HepG2 (cell line): ENCODE measurements around the gene RGS19. TPM values are rescaled to one million over a fixed set of nuclear protein-coding genes. Genes with fewer than 3 reads are reported as not detected.

Source experiments
- ATAC-seq: fragments of 200-7000 bp; cut with Tn5 transposase; 3 replicates; pipeline ENCODE4 v1.9.1; 2020; ENCODE audit warnings: mild to moderate bottlenecking, moderate library complexity
- BruUV-seq: library from RNA; stranded (reverse); fragments of 400-500 nt; replicated peaks from 2 replicates; lab custom pipeline; 2021; lab: Mats Ljungman, UMichigan
- CTCF ChIA-PET: fragments of 300-600 bp; formaldehyde crosslinking; extraction: SDS; loops from one replicate; lab custom pipeline; 2021; ENCODE audit warnings: low total read pairs, inconsistent platforms, low intra/inter-chr PET ratio; lab: Yijun Ruan, JAX
- POLR2A ChIA-PET: fragments of 350-600 bp; sonication (Branson Sonifier 250); formaldehyde crosslinking; loops from one replicate; lab custom pipeline; 2020; ENCODE audit warnings: antibody characterized with exemption, inconsistent platforms; lab: Yijun Ruan, JAX
- DNase-seq: peaks from one replicate; pipeline ENCODE4 v3.0.0-alpha.2; 2015; ENCODE audit warnings: low spot score
- FAIRE-seq: peaks from 3 replicates; lab custom pipeline; 2011; peaks lifted over from hg19 to GRCh38; lab: Jason Lieb, UNC
- H2AFZ ChIP-seq: one replicate; pipeline ENCODE4 v1.6.1; 2011; ENCODE audit warnings: low read length, inconsistent platforms
- H3K27ac ChIP-seq: fragments of 300-600 bp; 3 replicates; pipeline ENCODE4 v1.8.0; 2011; ENCODE audit warnings: mixed run types, mild to moderate bottlenecking, mixed read lengths, low read length, inconsistent platforms; ENCODE audit not compliant: insufficient read depth; ENCODE audit errors: extremely low read length
- H3K27me3 ChIP-seq, 2 experiments: fragments of 200-600 bp in 1 of 2; 2 replicates in 1 of 2; 3 replicates in 1 of 2; pipeline versions ENCODE4 v1.6.0 to v1.8.0; 2011; ENCODE audit warnings: low read length in 2 of 2, mild to moderate bottlenecking in 2 of 2, moderate library complexity in 2 of 2, inconsistent platforms in 1 of 2; ENCODE audit not compliant: insufficient read depth in 2 of 2, control insufficient read depth in 1 of 2
- H3K36me3 ChIP-seq, 2 experiments: fragments of 200-600 bp in 1 of 2; replicated peaks in 1 of 2; 2 replicates in 1 of 2; 3 replicates in 1 of 2; pipeline versions ENCODE4 v1.5.1 to v1.8.0; 2011; ENCODE audit warnings: low read length in 2 of 2, inconsistent platforms in 1 of 2; ENCODE audit not compliant: insufficient read depth in 2 of 2, control insufficient read depth in 1 of 2
- H3K4me1 ChIP-seq: 2 replicates; pipeline ENCODE4 v1.5.1; 2012; ENCODE audit warnings: low read length, inconsistent platforms; ENCODE audit not compliant: insufficient read depth
- H3K4me2 ChIP-seq: 2 replicates; pipeline ENCODE4 v1.6.0; 2011; ENCODE audit warnings: low read depth, low read length, inconsistent platforms
- H3K4me3 ChIP-seq, 3 experiments: fragments of 200-600 bp in 1 of 3; sonication (generic), shearing (Covaris generic) in 1 of 3; replicated peaks in 1 of 3; 2 replicates each; pipeline ENCODE4 v1.5.1; 2011 to 2016; ENCODE audit warnings: low read length in 3 of 3, inconsistent platforms in 2 of 3, low read depth in 2 of 3, mild to moderate bottlenecking in 2 of 3, control low read depth in 1 of 3, mixed read lengths in 1 of 3; ENCODE audit not compliant: insufficient read depth in 1 of 3
- H3K79me2 ChIP-seq: one replicate; pipeline ENCODE4 v1.6.1; 2011; ENCODE audit warnings: low read length, inconsistent platforms; ENCODE audit not compliant: insufficient read depth
- H3K9ac ChIP-seq: 2 replicates; pipeline ENCODE4 v1.6.0; 2011; ENCODE audit warnings: mild to moderate bottlenecking, low read depth, low read length, inconsistent platforms; ENCODE audit not compliant: insufficient read depth
- H3K9me3 ChIP-seq: 2 replicates; pipeline ENCODE4 v1.5.1; 2012; ENCODE audit warnings: mild to moderate bottlenecking, low read length
- H4K20me1 ChIP-seq: 2 replicates; pipeline ENCODE4 v1.6.0; 2011; ENCODE audit warnings: inconsistent platforms, mild to moderate bottlenecking, low read length, moderate library complexity; ENCODE audit not compliant: insufficient read depth
- AGO2 ChIP-seq: fragments of 200-400 bp; formaldehyde crosslinking; optimal IDR thresholded peaks from 2 replicates; pipeline ENCODE3; 2017; ENCODE audit warnings: mild to moderate bottlenecking, low read depth, low read length, moderate library complexity
- GATAD2A ChIP-seq: IDR thresholded peaks from 2 replicates; pipeline ENCODE4 v1.6.1; 2016
- RBFOX2 ChIP-seq: fragments of 200-400 bp; formaldehyde crosslinking; IDR thresholded peaks from 2 replicates; pipeline ENCODE4 v1.6.1; 2017; ENCODE audit warnings: low read depth, mild to moderate bottlenecking, low read length
- RBM22 ChIP-seq: fragments of 200-400 bp; formaldehyde crosslinking; optimal IDR thresholded peaks from 2 replicates; pipeline ENCODE3; 2017; ENCODE audit warnings: mild to moderate bottlenecking, low read length, moderate library complexity
- ZNF782 ChIP-seq: sonication (generic); formaldehyde crosslinking; IDR thresholded peaks from 2 replicates; pipeline ENCODE4 v1.4.0; 2020; ENCODE audit warnings: missing genetic modification reagents, mild to moderate bottlenecking, borderline replicate concordance
- WGBS: methylation state at CpG from one replicate; pipeline ENCODE4 v1.1.6; 2017; ENCODE audit warnings: low lambda C conversion rate; 5-methylcytosine and 5-hydroxymethylcytosine counted together
- in situ Hi-C: cut with HindIII; loops from 2 replicates; pipeline ENCODE4 v1.10.0; 2017; ENCODE audit warnings: low pct_unique_long_range_greater_than_20kb; ENCODE audit not compliant: extremely low pct_ligation_motif_present
- intact Hi-C: fragments of 100-400 bp; cut with micrococcal nuclease; formaldehyde crosslinking; loops from one replicate; pipeline ENCODE4 v1.10.0; 2022; ENCODE audit not compliant: unreplicated experiment
- polyA plus RNA-seq, 8 experiments: library from polyadenylated mRNA; depleted of rRNA in 3 of 8; stranded (reverse) in 7 of 8; unstranded in 1 of 8; fragments of >200 nt; fragmentation: Illumina TruSeq in 4 of 8; extraction: Trizol in 4 of 8; gene quantifications; 2 replicates each; pipeline versions ENCODE4 v1.2.1 to v1.2.3, GENCODE V29; 2011 to 2016; ENCODE audit warnings: low read depth in 4 of 8, missing spikeins in 1 of 8, mixed read lengths in 1 of 8; ENCODE audit not compliant: insufficient read depth in 1 of 8
- total RNA-seq, 5 experiments: library from RNA; depleted of rRNA; stranded (reverse); fragments of >200 nt; fragmentation: Illumina TruSeq; extraction: Trizol; gene quantifications; 2 replicates each; pipeline ENCODE4 v1.2.3, GENCODE V29; 2016; ENCODE audit warnings: low read depth in 1 of 5
- TF ChIP-seq, protein P1 (sequence below): sonication (generic); formaldehyde crosslinking; IDR thresholded peaks from 2 replicates; pipeline ENCODE4 v1.5.1; 2020; ENCODE audit warnings: mild to moderate bottlenecking, missing genetic modification reagents, moderate library complexity

Gene RGS19
- total and polyA plus RNA-seq, 2 of the 13 experiments (the other 11 are each of a cell fraction or from before 2014, with no cell fraction given): 10.7 to 11.9 TPM

DNA sequence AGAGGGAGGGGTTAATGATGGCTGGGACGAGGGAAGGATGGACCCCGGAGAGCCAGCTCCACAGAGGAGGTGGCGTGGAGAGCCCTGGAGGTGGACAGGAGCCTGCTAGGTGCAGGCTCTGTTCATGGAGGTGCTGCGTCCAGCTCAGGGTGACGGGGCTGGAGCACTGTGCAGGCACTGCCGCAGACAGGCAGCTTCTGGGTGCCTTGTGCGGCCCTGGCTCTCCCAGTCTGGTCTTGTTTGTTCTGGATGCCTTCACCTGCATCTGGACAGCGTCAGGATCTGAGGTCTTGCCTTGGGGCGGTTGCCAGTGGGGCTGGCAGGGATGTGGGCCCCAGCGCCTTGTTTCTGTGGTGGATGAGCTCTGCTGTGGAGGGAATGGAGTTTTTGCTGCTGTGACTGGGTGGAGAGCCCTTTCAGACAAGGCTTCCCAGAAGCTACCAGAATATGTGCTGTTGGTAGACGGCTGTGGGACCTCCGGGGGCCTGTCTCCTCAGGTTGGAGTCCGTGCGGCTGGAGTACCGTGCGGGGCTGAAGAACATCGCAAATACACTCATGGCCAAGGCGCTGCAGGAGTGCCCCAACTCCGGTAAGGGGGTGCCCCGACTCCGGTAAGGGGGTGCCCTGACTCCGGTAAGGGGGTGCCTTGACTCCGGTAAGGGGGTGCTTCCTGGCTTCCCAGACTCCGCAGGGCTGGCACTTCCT, 51.2 kb downstream of the RGS19 start:
- DNase-seq: no peak
- TF ChIP-seq GATAD2A (CRISPR knock-in tag) (no peak), RBM22 (peak; percentile 42), ZNF782 (0 out of 2 replicates have a peak, but pooled peaks have one; percentile 52), RBFOX2 (peak; percentile 47; the same call in 1 of the 2 replicates), AGO2 (peak; percentile 90)
- TF ChIP-seq, protein P1, sequence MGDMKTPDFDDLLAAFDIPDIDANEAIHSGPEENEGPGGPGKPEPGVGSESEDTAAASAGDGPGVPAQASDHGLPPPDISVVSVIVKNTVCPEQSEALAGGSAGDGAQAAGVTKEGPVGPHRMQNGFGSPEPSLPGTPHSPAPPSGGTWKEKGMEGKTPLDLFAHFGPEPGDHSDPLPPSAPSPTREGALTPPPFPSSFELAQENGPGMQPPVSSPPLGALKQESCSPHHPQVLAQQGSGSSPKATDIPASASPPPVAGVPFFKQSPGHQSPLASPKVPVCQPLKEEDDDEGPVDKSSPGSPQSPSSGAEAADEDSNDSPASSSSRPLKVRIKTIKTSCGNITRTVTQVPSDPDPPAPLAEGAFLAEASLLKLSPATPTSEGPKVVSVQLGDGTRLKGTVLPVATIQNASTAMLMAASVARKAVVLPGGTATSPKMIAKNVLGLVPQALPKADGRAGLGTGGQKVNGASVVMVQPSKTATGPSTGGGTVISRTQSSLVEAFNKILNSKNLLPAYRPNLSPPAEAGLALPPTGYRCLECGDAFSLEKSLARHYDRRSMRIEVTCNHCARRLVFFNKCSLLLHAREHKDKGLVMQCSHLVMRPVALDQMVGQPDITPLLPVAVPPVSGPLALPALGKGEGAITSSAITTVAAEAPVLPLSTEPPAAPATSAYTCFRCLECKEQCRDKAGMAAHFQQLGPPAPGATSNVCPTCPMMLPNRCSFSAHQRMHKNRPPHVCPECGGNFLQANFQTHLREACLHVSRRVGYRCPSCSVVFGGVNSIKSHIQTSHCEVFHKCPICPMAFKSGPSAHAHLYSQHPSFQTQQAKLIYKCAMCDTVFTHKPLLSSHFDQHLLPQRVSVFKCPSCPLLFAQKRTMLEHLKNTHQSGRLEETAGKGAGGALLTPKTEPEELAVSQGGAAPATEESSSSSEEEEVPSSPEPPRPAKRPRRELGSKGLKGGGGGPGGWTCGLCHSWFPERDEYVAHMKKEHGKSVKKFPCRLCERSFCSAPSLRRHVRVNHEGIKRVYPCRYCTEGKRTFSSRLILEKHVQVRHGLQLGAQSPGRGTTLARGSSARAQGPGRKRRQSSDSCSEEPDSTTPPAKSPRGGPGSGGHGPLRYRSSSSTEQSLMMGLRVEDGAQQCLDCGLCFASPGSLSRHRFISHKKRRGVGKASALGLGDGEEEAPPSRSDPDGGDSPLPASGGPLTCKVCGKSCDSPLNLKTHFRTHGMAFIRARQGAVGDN: no peak
- Histone ChIP-seq H3K79me2 (peaks cover 4% of the 10 kb centered on the region), H3K27ac (no peak overlapping the region), H3K4me2 (no peak overlapping the region), H3K9me3 (no peaks in the 10 kb centered on the region), H4K20me1 (no peaks in the 10 kb centered on the region), H3K9ac (no peak overlapping the region), H3K4me1 (peaks cover 26% of the 10 kb centered on the region), H3K27me3 (no peaks in the 10 kb centered on the region), H3K36me3 (peaks cover 53 to 76% of the 10 kb centered on the region in 2 experiments), H2AFZ (no peak overlapping the region), H3K4me3 (no peak overlapping the region)
- no TSS peak for BruUV-seq
- intact Hi-C loops: no loop called here
- FAIRE-seq: no peak
- ChIA-PET CTCF (no interaction called here), POLR2A (interaction anchor here (5.0 kb wide), 1 partner anchor 8 kb away, joined by 81 read pairs; the partner anchor contains the start of gene C20orf204)
- WGBS: 97% methylated on average over 23 of the region's 24 CpGs
- in situ Hi-C loops: no loop called here
- no peak for ATAC-seq
